ENCODE results near the gene STRN. TPM values are rescaled to one million over a fixed set of nuclear protein-coding genes. Genes with fewer than 3 reads are reported as not detected.

The STRN gene
- total RNA-seq, 1 experiment from 2014 or later: 37.6 TPM

DNA sequence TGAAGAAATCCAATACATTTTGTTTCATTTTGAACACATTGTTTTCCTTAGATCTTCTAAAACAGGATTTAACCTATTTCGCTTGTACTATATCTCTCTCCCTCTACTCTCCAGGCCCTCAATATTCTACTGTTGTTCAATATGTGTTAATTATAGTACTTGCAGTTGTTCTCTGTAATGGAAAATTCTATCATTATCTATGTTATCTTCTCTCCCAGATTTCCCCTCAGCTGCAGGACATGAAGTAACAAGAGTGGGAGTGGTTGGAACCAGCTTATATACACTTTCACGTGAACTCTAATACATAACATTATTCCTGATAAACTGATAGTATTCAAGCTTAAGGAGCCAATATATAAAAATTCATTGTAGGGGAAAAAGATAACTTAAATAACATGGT is 7.0 kb upstream of the STRN start:
- POLR2A ChIA-PET (ENCODE audit: unreplicated experiment): no interaction called here
- Histone ChIP-seq H3K9me2 (ENCODE audit: insufficient read depth) (no peaks in the 10 kb centered on the region), H3K79me2 (ENCODE audit: low read depth) (no peaks in the 10 kb centered on the region), H3K4me1 (replicated peaks; ENCODE audit: insufficient read depth) (no peaks in the 10 kb centered on the region), H3K27me3 (ENCODE audit: insufficient read depth, low read depth) (no peaks in the 10 kb centered on the region), H3K4me3 (no peak overlapping the region), H3K4me2 (no peak overlapping the region), H3K36me3 (ENCODE audit: low read depth) (no peaks in the 10 kb centered on the region), H2AFZ (no peak overlapping the region), H4K20me1 (ENCODE audit: insufficient read depth) (no peaks in the 10 kb centered on the region), H3F3A (ENCODE audit: insufficient read depth, low read depth) (no peaks in the 10 kb centered on the region), H3K9me3 (ENCODE audit: insufficient read depth, low read depth) (no peaks in the 10 kb centered on the region), H3K27ac (no peak overlapping the region)
- intact Hi-C loops (cut with micrococcal nuclease; ENCODE audit: unreplicated experiment): no loop called here
- CTCF ChIA-PET: no interaction called here
- BruUV-seq (replicated peaks): no TSS peak
- no peak for DNase-seq
- TF ChIP-seq, protein P1, sequence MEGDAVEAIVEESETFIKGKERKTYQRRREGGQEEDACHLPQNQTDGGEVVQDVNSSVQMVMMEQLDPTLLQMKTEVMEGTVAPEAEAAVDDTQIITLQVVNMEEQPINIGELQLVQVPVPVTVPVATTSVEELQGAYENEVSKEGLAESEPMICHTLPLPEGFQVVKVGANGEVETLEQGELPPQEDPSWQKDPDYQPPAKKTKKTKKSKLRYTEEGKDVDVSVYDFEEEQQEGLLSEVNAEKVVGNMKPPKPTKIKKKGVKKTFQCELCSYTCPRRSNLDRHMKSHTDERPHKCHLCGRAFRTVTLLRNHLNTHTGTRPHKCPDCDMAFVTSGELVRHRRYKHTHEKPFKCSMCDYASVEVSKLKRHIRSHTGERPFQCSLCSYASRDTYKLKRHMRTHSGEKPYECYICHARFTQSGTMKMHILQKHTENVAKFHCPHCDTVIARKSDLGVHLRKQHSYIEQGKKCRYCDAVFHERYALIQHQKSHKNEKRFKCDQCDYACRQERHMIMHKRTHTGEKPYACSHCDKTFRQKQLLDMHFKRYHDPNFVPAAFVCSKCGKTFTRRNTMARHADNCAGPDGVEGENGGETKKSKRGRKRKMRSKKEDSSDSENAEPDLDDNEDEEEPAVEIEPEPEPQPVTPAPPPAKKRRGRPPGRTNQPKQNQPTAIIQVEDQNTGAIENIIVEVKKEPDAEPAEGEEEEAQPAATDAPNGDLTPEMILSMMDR (conservative IDR thresholded peaks at IDR 0.05): no peak
- TF ChIP-seq EZH2 (IDR thresholded peaks at IDR 0.05; ENCODE audit: low read depth): no peak

- no peaks in the 10 kb centered on the region for H4K20me1 ChIP-seq (ENCODE audit: insufficient read depth)
- H3K36me3 ChIP-seq (ENCODE audit: low read depth): no peaks in the 10 kb centered on the region
- no peaks in the 10 kb centered on the region for H3K9me2 ChIP-seq (ENCODE audit: insufficient read depth)
- no peaks in the 10 kb centered on the region for H3K79me2 ChIP-seq (ENCODE audit: low read depth)
- H3K9me3 ChIP-seq (ENCODE audit: insufficient read depth, low read depth): no peaks in the 10 kb centered on the region
- H3K27me3 ChIP-seq (ENCODE audit: insufficient read depth, low read depth): no peaks in the 10 kb centered on the region
- ChIA-PET CTCF (no interaction called here), POLR2A (ENCODE audit: unreplicated experiment) (no interaction called here)
- BruUV-seq (replicated peaks): no TSS peak
- no peak for DNase-seq
- TF ChIP-seq, protein P1 (conservative IDR thresholded peaks at IDR 0.05): no peak
- TF ChIP-seq EZH2 (IDR thresholded peaks at IDR 0.05; ENCODE audit: low read depth): no peak
- H3K27ac ChIP-seq: no peak overlapping the region
- no peak overlapping the region for H3K4me3 ChIP-seq
- H3K4me2 ChIP-seq: no peak overlapping the region
- intact Hi-C loops (cut with micrococcal nuclease; ENCODE audit: unreplicated experiment): no loop called here
- H2AFZ ChIP-seq: no peak overlapping the region
- peaks cover 9% of the 10 kb centered on the region for H3K4me1 ChIP-seq (replicated peaks; ENCODE audit: insufficient read depth)
- H3F3A ChIP-seq (ENCODE audit: insufficient read depth, low read depth): no peaks in the 10 kb centered on the region
Observed at GRCh38 chr2:36971990-36972389, 5.7 kb upstream of the STRN start.

DNA sequence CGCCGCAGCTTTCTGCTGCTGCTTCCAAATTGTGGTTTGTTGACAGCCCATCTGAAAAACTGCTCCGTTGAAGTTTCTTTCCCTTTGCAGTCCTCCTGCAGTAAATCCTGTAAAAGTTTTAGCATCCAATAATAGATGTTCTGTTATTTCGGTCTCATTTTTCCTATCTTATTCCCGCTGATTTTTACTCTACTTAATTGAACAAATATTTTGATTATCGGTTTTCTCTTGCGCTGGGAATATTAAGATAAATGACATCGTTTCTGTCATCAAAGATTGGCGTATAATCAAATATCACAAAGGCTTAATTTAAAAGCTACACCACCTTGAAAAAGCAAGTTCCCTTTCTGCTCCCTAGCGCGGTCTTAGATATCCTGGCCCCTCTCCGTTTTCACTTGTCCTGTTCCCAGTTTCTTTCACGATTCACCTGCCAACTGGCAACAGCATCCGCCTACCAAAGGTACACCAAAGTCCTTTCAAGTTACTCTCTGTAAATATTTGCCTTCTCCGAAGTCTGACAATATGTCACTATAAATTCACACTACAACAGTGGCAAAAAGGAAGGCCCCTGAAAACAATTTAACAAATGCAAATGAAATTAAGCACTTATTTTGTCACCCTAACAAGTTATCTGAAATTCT is 1.0 kb upstream of the STRN start:
- ChIA-PET POLR2A (ENCODE audit: unreplicated experiment) (interaction anchor here (0.6 to 0.7 kb wide), 4 partner anchors 9 to 1784 kb away, joined by 4 to 12 read pairs (median 8); no protein-coding TSS in a partner anchor), CTCF (no interaction called here)
- H2AFZ ChIP-seq: peak overlapping the region; percentile 93
- DNase-seq: no peak
- H3K4me1 ChIP-seq (replicated peaks; ENCODE audit: insufficient read depth): peaks cover 38% of the 10 kb centered on the region
- no peaks in the 10 kb centered on the region for H3K9me3 ChIP-seq (ENCODE audit: insufficient read depth, low read depth)
- BruUV-seq (replicated peaks): TSS peak; percentile 83
- H3K27me3 ChIP-seq (ENCODE audit: insufficient read depth, low read depth): no peaks in the 10 kb centered on the region
- no peaks in the 10 kb centered on the region for H3K36me3 ChIP-seq (ENCODE audit: low read depth)
- intact Hi-C loops (cut with micrococcal nuclease; ENCODE audit: unreplicated experiment): loop anchor here (5.0 kb wide), 1 partner anchor 75 kb away; no protein-coding TSS in a partner anchor
- no peaks in the 10 kb centered on the region for H4K20me1 ChIP-seq (ENCODE audit: insufficient read depth)
- H3K4me2 ChIP-seq: peak overlapping the region; percentile 88
- H3F3A ChIP-seq (ENCODE audit: insufficient read depth, low read depth): peaks cover 11% of the 10 kb centered on the region
- H3K4me3 ChIP-seq: peak overlapping the region; percentile 83
- H3K9me2 ChIP-seq (ENCODE audit: insufficient read depth): no peaks in the 10 kb centered on the region
- H3K27ac ChIP-seq: peak overlapping the region; percentile 49; the same call in 1 of the 2 replicates
- peaks cover 32% of the 10 kb centered on the region for H3K79me2 ChIP-seq (ENCODE audit: low read depth)
- TF ChIP-seq, protein P1 (conservative IDR thresholded peaks at IDR 0.05): no peak
- no peak for TF ChIP-seq EZH2 (IDR thresholded peaks at IDR 0.05; ENCODE audit: low read depth)
